ENCODE results near the gene NHSL2.
"Not testable (repeated sequence)": the region's sequence is repeated elsewhere in the genome, so short reads cannot be mapped to it uniquely, and the experiment has no call there.

NHSL2 gene

DNA sequence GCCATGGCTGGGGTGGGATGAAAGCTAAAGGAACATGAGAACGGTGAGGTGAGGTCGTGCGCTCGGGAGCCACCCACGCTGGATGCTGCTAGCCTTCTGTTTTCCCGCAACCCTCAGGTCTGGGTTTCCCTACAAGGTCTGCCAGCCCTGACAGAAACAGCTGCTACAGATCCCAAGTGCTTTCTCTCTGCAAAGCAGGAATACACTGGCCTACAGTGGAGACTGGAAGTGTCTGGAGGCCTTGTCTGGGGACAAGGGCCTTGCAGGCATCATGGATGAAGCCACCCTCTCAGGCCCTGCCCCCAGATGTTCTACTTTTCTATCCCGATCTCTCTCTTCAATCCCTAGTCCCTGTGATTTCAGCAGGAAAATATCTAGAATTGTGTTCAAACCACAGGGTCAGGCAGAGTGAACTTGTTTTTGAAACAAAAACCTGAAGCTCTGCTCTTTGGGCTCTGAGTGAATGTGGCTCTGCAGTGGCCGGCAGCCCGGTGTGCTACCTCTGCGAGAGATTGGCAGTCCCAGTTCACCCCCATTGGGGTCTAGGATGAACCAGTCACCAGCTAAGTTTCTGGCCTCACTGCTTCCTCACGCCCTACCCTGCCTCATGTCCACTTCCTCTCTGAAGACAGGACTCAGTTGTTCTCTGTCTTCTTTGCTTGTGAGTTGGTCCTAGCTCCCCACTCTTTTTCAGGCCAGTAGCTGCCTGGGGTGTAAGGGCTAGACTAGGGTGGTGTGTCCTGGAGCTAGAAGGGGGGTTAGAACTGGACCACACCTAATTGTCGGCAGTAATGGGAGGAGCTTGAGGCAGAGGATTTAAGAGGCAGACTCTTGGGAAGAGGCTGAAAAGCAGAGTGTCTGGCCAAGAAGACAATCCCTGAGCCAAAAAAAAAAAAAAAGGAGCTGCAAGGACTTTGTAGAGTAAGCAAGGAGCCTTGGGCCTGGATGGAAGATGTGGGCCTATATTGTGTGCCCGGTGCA lies 131.5 kb downstream of the NHSL2 start:
- no peak for DNase-seq (ENCODE audit: low read depth, low spot score)

DNA sequence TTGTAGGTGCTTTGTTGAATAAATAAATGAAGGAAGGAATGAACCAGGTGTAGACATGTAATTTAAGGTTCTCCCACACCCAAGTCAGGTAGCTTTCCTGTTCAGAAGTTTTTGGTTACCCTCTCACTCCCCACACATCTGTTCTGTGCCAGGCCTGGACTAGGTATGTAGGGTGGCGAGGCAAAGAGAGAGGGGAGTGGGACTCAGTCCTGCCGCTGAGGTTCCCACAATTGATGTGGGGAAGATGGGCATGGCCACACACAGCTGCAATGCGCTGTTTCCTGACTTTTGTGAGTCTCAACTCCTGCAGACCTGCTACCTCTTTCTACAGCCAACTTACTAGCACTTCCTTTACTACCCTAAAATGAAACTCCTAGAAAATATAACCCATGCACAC lies 132.2 kb downstream of the NHSL2 start:
- no peak for DNase-seq (ENCODE audit: low read depth, low spot score)

DNA sequence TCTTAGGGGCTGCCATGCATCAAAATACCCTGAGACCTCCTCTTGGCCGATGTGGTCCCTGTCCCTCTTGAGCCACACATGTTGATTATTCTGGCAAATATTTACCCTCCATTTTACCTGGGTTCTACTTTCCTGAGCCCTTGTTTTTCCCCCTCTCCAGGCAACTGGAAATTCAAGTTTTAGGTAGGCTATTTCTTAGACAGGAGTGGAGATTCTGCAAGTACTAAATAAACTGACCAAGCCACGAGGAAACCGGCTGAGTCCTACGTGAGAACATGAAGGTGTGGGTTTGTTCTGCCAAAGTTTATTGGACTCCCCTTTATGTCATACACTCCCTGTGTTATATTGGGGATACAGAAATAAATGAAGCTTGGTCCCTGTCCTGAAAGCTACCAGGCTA lies 133.0 kb downstream of the NHSL2 start:
- no peak for DNase-seq (ENCODE audit: low read depth, low spot score)

DNA sequence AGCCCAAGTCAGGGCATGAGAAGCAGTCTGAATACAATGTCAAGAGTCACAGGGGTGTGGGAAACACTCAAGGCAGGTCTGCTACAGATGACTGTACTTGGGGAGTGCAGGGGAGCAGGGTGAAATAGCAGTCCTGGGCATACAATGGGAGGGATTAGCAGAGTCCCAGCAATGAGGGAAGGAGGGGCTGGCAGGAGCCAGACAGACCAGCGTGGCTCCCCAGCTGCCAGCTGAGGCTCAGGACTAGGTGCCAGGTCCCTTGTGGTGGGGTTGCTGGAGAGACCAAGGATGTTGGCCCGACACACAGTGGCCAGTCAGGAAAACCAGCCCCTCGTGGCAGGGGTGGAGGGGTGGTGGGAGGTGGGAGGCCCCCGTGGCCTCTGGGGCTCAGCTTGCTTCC lies 134.5 kb downstream of the NHSL2 start:
- no peak for DNase-seq (ENCODE audit: low read depth, low spot score)

DNA sequence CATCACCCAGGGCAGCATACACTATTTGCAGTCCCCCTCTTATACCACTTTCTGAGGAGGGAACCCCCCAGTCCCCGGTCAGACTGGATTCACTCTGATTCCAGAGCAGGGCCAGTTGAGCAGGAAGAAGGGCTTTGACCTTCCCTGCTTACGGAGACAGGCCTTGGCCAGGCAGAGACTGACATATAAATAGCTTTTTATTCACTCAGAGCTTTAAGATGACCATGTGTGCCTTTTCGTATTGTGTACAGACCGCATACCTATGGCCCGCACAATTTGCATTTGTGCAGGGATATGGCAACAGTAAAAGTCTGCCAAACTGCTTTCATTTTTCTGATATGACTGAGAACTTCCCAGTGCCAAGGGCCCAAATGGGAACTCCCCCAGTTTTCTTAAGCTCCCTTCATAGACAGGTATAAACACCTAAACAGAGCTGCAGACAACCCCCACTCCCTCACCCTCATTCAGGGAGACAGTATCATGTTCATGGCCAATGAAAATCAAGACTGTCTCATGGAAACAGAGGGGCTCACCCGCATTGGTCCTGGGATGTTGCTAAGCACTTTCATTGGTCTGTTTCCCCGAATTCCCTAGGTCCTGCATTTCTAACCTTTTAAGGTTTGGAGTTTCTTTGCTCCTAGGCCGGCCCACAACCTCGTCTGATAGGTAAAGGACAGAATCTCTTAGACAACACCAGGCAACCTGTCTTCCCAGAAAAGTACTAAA lies 135.1 kb downstream of the NHSL2 start:
- no peak for DNase-seq (ENCODE audit: low read depth, low spot score)

DNA sequence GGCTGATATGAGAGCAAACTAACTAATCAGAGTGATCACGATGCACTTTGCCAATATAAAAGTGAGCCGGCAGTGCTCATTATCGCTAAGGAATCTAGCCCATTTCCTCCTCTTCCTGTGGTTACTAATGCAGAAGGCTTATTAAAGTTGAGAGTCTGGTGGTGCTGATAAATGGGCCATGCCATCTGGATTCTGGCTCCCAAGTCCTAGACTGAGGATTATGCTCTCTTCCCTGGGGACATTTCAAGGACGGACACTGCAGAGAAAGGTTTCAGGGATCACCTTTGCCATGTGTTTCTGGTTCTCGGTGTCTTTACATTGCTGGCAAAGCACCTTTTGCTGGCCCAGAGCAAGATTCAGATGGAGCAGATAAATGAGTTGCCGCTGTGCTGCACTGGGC lies 135.8 kb downstream of the NHSL2 start:
- DNase-seq (ENCODE audit: low read depth, low spot score) = no peak

DNA sequence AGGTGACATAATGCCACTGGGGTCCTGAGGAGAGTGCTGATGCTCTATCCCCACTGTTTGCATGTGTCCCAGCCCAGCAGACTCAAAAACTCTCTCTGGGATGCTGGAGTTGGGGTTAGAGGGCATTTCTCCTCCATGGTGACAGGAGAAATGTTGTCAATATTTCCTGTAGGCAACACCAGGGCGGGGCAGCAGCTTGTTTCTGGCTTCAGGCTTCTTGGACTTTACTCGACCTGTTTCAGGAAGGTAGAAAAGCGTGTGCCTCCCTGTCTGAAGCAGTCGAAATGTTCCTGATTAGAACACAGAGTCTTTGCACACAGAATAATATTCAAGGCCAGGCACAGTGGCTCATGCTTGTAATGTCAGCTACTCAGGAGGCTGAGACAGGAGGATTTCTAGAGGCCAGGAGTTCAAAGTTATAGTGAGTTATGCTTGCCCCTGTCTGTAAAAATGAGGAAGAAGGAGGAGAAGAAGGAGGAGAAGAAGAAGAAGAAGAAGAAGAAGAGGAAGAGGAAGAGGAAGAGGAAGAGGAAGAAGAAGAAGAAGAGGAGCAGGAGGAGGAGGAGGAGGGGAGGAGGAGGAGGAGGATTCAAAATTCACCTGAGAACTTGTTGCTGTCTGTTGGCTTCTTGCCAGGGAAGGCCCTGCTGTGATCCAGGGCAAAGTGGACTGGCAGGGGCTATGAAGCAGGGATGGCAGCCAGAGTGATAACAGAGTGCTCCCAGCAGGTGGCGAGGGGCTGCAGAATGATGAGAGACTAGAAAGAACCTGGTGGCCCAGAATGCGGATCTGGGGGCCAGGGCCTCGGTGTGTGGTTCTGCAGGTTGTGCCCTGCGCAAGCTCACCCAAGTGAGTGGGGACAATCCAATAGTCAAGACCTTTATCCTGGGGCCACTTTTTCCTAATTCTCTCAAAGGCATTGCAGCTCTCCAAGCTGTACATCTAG lies 138.1 kb downstream of the NHSL2 start:
- no peak for DNase-seq (ENCODE audit: low read depth, low spot score)

DNA sequence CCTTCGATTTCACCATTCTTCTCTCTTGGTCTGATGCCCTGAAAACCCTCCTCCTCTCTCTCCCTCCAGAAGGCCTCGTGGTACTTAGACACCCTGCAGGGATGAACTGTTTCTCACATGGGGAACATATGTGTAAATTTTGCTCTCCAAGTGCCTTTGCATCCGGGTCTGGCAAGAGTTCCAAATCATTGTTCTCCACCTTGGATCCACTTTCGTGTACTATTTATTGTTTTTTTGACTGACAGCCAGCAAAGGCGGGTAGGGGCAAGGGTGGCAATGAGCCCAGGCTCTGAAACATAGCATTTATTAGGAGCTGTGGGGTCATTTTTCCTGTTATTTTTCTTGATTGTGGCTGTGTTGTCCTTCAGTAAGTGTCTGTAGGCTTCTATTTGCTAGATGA lies 139.4 kb downstream of the NHSL2 start:
- no peak for DNase-seq (ENCODE audit: low read depth, low spot score)

DNA sequence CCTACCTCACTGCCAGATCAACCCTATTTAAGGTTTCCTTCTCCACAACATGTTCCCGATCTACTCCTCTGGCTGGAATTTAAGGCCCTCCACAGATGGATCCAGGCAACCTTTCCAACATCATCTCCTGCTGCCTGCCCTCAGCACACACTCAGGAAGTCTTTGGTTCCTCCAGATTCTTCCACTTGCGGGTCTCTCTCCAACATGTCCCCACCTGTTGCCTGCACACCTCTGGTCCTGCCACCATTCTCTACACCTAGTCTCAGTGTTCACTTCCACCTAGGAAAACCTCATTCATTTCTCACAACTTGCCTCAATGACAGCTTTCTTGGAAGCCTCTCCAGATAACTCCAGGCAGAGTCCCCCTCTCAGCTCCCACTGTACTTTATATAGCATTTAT lies 140.9 kb downstream of the NHSL2 start:
- no peak for DNase-seq (ENCODE audit: low read depth, low spot score)

DNA sequence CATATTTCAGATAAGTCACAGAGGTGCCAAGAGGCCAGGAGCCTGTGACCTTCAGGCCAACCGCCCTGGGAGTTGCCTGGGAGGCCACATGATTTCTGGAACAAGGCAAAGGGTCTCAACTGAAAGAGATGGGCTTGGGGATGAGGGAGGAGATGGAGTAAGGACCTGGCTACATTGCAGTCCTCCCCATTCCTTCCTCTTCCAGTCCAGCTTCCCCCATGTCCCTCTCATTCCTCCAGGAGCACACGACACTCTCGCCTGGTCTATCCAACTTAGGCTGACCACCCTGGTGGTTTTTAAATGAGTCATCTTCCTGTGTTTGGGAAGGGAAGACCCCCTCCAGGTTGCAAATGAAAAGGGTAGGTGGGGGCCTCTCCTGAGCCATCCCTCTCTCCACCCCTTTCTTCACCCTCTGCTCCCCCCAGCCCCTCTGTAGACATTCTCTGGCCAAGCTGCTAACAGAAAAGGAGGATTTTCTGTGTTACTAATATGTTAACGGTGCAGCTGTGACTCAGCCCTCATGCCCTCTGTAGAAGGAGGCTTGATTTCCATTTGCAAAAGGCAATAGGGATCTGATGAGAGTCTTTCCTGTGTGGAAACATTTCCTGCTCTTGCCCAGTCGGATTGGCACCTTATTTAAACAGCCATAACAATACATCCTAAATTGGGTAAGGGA lies 141.9 kb downstream of the NHSL2 start:
- DNase-seq (ENCODE audit: low read depth, low spot score) = no peak

DNA sequence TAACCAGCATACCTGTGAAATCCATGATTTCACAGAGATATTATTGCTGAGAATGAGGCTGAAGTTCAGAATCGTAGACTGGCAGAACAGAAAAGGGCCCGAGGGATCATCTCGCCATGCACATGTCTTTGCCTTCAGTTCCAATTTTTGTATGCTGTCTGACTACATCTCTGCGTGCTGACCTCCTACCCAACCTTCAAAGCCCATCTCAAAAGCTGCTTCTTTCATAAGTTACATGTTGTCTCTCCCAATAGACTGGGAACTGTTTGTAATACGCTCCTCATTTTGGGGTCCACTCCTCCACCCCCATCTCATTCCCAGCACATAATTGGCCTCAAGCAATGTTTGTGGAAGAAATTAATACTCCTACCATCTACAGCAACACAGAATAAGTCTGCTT lies 142.9 kb downstream of the NHSL2 start:
- DNase-seq (ENCODE audit: low read depth, low spot score) = no peak

DNA sequence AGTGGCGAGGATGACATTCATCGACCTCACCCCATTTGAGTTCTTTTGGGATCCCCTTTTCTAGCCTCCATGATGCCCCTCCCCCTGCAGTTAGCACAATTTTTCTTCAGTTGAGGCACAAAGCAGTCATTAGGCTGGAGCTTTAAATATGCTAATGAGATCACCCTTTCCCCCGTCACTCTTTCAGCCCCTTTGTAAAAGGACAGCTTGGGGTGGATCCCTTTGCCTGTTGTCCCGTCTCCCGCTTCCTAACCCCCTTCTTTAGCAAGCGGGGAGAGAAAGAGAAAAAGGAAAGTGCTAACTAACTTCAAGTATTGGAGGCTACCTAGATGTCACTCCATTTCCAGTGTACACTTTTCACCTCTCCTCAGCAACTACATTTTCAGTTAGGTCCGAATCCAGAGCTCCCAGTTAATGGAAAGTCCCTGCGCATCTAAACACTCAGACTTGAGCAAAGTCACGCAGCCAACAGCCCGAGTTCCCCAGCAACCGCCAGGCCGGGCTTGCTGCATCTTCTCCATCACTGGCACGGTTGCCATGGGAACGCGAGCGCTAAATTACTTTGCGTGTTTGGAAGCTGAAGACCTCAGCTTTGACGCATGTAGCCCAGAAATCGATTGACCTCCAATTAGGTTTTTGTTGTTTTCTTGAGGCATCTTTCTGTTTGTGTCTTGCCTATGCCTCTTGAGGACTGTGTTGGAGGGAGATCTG lies 144.3 kb downstream of the NHSL2 start:
- no peak for DNase-seq (ENCODE audit: low read depth, low spot score)

DNA sequence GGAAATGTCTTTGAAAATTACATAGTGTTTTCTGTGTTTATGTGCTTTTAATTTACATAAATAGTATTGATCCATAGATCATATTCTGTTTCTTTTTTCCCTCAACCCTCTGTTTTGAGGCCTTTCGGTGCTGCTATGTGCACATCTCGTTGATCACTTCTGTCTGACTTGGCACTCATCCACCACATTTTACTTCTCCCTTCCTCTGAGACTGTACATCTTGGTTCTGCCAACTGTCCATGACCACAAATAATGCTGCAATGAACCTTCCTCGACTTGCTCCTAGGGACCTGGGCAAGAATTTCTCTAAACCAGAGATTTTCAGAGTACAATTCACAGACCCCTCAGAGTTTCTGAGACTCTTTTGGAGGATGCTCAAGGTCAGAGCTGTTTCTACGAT lies 146.7 kb downstream of the NHSL2 start:
- no peak for DNase-seq (ENCODE audit: low read depth, low spot score)

DNA sequence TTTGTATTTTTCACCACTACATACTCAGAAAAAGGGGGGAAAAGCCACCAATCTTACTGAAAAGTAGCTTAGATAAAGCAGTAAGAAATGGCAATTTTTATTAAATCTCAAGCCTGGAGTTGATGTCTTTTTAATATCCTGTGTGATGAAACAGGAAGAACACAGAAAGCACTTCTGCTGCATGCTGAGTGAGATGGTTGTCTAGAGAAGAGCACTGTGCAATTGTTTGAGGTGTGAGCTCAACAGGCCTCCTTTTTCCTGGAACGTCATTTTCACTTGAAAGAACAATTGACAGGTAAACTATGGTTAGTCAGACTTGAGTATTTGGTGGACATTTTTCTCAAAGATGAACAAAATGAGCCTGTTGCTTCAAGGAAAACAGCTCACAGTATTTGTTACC lies 147.2 kb downstream of the NHSL2 start:
- DNase-seq (ENCODE audit: low read depth, low spot score) = no peak

DNA sequence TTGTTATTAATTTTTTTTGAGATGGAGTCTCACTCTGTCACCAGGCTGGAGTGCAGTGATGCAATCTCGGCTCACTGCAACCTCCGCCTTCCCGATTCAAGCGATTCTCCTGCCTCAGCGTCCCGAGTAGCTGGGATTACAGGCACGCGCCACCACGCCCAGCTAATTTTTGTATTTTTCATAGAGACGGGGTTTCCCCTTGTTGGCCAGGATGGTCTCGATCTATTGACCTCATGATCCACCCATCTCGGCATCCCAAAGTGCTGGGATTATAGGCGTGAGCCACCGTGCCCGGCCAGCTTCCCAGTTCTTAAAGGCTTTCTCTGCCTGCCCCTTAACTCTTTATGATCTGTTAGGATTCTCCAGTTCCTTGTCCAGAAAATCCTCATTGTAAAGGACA lies 147.7 kb downstream of the NHSL2 start:
- not testable (repeated sequence) for DNase-seq (ENCODE audit: low read depth, low spot score)

DNA sequence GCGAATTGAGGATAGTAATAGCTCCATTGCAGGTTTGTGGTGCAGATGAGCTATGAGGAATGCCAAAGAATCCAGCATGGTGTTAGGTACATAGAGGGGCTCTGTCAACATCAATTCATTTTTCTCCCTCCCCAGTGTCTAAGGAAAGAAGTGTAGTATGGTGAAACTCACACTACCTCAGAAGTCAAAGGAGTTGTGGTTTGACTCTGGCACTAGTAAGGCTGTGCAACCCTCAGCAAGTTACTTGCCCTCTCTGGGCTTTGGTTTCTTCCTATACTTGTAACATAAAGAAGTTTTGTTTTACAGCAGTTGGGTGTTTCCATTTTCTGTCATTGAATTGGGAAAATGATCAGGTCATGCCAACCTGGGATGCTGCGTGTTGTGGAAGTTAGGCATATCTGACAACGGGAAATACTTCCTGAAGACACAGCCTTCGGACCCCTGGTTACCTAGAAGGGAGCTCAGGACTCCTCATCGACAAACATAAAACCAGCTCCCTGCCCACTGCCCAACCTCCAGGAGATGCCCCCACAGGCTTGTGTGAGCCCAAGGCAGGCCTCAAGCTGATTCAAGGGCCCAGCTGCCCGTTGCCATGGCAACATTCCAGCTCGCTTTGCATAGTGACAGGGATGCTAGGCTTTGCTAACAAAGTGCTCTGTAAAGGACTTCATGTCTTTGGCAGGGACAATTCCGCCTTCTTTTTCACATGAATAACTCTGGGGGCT lies 149.7 kb downstream of the NHSL2 start:
- DNase-seq (ENCODE audit: low read depth, low spot score) = no peak

DNA sequence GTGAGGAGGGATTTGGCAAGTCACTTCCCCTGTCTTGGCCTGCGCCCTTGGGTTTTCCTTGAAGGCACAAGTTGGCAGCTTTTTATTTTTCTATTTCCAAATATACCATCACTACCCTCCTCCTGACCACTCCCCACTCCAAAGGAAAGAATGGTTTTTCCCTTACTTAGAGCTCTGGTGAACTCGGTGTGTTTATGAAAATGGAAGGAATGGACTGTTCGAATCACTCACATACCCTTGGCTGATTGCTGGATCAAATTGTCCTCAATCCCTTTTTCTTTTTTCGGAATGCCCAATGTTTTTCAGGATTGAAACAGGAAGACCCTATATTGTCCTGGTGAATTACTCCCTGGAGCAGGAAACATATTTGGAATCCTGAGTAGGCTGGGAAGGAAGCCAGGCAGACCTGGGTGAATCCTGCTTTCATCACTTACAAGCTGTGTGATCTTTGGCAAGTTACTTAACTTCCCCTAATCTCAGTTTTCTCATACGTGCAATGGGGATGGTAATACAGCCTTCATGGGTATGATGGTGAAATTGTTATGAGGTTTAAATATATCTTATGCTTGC lies 150.4 kb downstream of the NHSL2 start:
- no peak for DNase-seq (ENCODE audit: low read depth, low spot score)

DNA sequence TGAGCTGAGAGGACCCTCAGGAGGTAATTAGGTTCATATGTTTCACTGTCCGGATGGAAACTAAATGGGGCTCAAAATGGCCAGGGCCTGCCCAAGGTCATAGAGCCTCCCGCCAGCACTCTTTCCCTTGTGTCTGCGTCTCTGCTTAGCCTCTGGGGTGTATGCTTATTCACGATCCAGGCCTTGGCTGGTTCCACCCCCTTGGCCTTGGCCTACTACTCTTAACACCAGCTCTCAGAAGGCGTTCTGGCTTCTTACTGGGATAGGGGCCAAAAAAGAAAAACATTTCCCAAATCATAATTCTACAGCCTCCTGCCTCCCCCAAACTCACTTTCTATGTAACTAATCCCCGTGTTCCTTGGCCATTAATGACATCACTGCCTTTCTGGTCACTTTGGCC lies 152.3 kb downstream of the NHSL2 start:
- DNase-seq (ENCODE audit: low read depth, low spot score) = no peak

DNA sequence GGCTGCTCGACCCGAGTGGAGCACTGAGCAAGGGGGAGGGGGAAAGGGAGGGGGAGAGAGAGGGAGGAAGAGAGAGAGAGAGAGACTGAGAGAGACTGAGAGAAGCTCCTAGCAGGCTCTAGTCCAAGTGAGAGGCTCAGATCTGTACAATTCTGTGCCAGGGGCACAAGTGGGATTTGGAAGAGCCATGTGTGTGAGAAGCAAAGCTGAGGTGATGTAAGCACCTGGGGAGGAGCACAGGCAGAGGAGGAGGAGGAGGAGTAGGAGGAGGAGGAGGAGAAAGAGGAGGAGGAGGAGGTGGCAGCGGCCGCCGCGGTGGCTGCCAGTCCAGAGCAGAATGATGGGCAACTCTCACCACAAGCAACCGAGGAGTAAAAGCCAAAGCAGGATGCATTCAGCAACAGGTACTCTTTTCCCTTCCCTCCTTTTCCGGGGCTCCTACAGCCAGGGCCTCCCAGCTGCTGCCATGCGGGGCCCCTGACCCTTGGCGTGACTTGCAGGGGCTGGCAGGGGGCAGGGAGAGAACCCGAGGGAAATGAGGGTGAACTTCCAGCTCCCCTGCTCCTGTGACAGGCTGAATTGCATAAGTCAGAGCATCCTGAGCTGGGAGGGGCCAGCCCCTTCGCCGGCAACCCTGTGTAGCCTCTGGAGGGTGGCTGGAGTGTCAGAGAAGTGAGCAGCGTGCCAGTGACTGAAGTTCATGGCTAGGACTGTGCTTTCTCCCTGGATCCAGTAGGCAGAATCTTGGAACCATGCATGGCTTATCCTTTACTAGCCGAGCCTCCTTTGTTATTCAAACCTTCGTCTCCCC lies 158.9 kb downstream of the NHSL2 start:
- no peak for DNase-seq (ENCODE audit: low read depth, low spot score)

Measured in brain pericyte (primary cell).